GM21390 (cell line): ENCODE data around the gene INPP5A.
"Not testable (repeated sequence)": the region's sequence is repeated elsewhere in the genome, so short reads cannot be mapped to it uniquely, and the experiment has no call there.

ENCODE experiments used
- ATAC-seq: cut with Tn5 transposase; IDR thresholded peaks from one replicate; pipeline ENCODE4 v1.9.1; 2021; ENCODE audit not compliant: unreplicated experiment

The INPP5A gene, protein sequence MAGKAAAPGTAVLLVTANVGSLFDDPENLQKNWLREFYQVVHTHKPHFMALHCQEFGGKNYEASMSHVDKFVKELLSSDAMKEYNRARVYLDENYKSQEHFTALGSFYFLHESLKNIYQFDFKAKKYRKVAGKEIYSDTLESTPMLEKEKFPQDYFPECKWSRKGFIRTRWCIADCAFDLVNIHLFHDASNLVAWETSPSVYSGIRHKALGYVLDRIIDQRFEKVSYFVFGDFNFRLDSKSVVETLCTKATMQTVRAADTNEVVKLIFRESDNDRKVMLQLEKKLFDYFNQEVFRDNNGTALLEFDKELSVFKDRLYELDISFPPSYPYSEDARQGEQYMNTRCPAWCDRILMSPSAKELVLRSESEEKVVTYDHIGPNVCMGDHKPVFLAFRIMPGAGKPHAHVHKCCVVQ

DNA sequence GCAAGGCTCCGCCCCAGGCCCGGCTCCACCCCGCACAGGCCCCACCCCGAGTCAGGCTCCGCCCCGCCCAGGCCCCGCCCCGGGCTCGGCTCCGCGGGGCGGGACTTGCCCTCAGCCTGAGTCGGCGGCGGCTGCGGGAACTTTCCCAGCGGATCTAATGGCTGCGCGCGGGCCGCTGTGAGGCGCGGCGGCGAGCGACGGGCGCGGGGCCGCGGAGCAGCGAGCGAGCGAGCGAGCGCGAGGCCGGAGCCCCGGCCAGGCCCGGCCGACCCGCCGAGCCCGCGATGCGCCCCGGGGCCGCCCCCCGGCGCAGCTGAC lies at the start of gene INPP5A:
Gene INPP5A (plus strand): TSS at position 104 of the 318 bp plus-strand sequence. CDS start 310 bp downstream, outside the sequence.
- peak; percentile 68 for ATAC-seq

DNA sequence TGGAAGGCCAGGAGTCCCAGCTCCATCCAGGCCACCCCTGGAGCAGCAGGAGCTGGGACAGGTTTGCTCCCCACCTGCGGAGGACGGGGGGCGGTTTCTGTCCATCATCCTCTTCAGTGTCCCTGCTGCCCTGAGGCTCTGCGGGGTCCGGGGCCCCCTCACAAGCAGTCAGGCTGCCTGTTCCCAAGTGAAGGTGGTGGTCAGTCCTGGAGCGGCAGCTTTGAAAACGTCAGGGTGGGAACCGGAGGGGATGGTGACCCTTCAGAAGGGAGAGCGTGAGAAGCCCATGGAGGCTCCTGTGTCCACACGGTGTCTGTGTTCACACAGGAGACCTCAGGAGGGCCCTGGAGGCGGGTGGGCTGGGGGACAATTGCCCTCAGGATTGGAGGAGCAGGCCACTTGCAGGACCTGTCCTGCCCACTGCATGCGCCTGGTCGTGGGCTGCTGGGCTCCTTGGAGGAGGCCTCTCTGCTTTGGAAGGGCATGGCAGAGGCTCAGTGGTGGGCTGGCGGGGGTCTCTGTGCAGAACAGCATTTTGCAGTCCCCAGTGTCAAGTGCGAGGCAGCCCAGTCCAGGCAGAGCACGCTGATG lies 49.3 kb upstream of the INPP5A start:
- no peak for ATAC-seq

DNA sequence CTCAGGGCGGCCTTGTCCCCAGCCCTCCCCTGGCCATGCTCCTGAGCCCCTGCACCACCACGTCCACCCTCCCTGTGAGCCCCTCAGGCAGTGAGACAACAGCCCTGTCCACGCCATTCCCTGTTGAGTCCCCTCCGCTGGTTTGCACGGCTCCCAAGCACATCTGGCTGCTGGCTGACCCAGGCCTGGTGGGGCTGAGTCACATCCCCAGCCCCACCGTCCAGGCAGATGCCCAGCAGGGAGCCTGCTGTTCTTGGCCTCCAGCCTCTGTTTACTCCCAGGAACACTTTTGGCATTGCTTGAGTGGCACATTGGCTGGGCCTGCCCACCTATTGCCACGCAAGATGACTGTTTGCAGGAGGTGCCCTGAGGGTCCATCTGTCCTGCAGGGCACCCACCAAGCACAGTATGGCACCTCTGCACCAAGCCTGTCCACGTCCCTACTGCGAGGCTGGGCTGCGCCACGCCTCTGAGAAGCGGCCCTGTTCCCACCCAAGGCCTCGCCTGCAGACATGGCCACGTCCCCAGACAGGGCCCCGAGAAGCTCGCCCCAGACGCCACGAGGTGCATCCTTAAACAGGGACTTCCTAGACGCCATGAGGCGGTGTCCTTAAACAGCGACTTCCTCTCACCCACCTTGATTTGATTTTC lies 48.4 kb upstream of the INPP5A start:
- ATAC-seq, result no peak

DNA sequence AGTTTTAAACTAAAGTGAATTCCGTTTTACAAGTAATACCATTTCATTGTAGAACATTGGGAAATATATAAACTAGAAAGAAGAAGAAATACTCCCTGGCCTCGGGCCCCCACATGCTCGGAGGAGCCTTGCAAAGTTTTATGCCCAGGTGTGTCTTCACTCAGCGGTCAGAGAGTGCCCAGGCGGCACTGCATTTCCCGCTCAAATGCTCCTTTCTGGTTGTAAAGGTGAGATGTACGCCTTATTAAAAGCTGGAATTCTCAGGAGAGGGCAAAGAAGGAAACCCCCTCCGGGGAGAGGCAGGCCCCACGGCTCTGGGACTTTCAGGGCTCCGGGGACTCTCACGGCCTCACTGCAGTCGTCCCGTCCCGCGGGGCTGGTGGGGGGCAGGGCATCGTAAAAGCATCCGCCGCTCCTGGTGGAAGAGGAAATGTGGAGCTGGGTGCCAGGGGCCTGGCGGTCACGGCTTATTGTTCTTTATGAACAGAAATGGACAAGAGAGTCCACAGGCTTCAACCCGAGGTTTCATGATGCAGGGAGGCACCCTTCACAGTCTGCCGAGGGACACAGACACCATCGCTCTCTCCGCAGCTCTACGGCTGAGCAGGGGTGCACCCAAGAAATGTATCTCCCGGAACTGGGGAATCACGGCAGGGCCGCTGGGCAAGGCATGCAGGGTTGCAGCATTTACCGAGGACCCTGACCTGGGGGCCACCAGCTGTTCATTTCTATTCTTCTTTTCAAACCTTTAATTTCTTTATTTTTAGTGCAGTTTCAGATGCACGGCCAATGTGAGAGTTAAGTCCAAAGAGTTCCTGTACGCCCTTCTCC lies 47.7 kb upstream of the INPP5A start:
- ATAC-seq, result no peak

DNA sequence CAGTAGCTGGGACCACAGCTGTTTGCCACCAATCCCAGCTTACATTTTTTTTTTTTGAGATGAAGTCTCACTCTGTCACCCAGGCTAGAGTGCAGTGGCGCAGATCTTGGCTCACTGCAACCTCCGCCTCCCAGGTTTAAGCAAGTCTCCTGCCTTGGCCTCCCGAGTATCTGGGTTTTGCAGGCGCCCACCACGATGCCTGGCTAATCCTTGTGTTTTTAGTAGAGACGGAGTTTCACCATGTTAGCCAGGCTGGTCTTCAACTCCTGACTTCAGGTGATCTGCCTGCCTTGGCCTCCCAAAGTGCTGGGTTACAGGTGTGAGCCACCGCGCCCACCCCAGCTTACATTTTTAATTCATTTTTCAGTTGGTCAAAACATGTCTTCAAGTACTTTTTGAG lies 46.1 kb upstream of the INPP5A start:
- not testable (repeated sequence) for ATAC-seq

DNA sequence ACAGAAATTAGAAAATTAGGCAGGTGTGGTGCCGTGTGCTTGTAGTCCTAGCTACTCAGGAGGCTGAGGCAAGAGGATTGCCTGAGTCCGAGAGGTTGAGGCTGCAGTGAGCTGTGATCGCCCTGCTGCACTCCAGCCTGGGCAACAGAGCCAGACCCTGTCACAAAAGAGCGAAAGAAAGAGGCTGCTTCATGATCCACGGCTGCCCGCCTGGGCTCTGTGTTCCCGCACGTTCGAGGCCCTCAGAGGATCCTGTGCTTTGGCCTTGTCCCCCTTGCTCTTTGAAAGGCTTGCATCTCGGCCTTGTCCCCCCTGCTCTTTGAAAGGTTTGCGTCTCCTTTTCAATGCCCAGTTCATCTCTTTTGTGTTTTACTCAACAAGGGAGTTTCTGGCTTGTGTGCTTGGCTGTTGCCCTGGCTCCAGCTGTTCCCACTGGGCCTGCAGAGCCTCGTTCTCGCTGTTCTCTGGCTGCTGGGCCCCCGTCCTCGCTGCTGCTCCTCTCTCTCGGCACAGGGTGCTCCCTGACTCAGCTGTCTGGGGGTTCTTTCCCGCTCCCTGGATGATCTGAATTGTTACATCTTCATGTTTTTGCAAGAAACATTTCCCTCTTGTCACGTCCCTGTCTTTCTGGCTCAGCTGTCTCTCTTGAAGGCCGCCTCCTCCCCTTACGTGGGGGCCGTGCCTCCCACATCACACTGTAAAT lies 45.1 kb upstream of the INPP5A start:
- no peak for ATAC-seq

DNA sequence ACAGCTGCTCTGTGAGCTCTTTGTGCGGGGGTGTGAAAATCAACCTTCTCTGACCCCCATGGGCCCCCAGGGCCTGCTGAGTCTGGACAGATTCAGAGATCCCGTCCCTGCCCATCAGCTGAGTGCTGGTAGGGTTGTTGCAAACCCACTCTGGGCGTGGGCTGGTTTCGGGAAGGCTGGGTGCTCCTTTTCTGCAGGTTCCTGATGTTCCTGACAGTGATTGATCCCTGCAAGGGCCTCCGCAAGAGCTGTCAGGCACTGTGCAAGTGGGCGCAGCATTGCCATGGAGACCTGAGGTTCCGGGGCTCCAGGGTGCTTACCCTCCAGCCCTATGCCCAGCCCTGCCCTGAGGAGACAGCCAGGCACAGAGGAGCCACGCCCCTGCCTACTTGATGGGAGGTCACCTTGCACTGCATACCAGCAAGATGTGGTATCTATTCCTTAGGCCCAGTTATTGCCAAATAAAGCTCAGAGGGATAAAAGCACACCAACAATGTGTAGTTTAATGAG lies 44.3 kb upstream of the INPP5A start:
- no peak for ATAC-seq

DNA sequence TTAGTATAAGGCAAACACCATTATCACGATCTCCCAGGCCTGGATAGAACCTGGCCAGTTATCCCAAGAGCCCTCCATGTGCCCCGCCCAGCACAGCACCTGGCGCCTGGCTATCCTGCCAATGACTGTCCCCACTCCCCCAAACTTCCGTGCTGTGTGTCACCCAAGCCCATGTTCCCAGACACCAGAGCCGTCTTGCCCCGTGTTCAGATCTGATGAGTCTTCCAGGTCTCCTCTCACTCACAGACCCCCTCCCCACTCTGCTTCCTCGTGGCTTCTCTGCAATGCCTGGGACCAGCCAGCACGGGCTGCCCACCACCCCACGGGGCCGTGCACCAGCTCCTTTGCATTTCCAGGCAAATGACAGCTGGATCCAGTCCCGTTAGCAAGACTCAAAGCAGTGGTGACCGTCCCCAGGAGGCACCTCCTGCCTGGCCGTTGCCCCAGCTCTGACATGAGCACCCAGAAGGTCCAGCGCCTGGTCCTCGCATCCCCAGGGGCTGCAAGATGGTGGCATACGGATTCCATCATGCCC lies 43.8 kb upstream of the INPP5A start:
- no peak for ATAC-seq

DNA sequence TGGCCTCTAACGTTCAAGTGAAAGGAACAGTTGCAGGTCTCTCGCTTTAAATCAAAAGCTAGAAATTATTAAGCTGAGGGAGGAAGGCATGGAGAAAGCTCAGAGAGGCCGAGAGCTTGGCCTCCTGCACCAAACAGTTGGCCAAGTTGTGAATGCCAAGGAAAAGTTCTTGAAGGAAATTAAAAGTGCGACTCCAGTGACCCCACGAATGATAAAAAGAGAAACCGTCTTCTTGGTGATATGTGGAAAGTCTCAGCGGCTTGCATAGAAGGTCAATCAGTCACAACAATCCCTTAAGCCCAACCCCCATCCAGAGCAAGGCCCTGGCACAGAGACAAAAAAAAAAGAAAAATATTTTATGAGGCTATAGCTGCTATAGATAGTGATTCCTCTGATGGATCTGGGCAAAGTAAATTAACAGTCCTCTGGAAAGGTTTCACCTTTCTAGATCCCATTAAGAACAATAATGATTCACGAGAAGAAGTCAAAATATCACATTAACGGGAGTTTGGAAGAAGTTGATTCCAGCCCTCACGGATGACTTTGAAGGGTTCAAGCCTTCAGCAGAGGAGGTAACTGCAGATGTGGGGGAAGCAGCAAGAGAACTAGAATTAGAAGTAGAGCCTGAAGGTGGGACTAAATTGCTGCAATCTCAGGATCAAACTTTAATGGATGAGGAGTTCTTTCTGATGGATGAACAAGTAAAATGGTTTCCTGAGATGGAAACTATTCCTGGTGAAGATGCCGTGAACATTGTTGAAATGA lies 42.5 kb upstream of the INPP5A start:
- no peak for ATAC-seq

DNA sequence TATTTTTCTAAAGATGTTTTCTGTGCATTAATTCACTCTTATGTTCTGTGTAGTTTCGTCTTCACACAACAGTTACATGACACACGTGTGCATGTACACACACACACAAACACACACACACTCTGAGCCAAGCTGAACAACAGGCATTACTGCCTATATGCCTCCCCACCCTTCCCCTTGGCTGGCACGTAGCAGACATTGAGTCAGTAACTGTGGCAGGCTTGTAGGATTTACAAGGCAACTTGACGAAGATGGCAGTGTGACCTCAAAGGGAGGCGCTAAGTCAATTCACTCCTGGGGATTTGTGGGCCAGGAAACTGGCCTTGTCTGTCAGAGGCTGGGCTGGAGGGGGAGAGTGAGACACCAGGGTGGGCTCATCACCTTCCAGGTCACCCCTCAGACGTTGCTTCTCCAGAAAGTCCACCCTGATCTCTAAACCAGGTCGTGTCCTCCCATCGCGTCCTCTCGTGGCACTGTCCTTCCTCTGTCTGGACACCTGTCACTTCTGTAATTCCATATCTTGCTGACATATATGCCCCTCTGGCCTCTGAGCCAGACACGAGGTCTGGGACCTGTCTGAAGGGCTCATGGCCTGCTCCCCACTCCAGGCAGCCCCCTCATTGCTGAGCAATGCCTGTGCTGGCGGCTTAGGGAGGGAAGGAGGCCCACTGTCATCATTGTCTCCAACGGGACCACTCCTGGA lies 41.1 kb upstream of the INPP5A start:
- ATAC-seq, result no peak

DNA sequence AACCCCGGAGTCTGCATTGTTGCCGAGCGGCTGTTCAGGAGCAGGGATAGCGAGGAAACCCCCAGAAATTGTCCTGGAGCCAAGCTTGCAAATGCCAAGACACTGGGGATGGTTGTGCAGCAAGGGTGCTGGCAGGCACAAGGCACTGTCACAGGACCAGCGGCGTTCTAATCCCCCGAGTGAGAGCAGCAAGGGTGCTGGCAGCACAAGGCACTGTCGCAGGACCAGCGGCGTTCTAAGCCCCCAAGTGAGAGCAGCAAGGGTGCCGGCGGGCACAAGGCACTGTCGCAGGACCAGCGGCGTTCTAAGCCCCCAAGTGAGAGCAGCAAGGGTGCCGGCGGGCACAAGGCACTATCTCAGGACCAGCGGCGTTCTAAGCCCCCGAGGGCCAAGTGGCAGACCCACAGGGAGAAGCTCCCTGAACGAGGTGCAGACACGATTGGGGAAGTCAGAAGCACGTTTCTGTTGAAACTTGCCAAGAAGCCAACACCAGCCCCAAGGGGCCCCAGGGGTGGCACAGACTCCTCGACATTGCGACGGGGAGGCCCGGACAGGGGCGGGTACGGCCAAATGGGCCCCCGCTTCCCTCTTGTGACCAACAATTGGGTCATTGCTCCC lies 40.4 kb upstream of the INPP5A start:
- no peak for ATAC-seq

DNA sequence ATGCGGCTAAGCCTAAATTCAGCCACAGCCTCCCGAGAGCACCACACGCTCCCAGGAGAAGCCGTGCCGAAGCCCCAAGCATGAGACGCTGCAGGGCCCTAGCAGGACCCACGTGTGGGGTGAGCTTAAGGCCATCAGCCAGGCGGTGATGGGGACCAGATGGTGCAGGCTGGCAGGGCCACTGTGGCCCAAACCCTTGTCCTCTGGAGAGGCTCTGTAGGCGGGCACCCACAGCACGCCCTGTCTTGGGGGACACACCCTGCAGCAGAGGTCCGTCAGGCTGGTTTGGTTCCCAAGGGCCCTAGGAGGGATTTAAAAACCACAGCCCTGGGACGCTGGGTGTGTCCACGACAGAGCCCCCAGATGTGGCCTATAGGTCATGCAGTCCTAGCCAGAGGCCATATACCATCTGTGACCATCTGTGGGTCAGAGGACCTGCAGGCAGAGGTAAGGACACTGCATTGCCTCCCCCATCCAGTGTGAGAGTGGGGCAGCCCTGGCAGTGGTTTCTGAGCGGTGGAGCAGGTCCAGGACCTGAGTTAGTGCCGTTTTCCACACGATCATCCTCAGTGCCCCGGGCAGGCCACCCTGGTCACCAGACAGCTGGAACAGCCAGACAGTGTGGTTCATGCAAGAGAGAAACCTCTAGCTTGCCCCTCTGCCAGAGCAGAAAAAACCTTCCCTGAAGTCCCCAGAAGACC lies 39.6 kb upstream of the INPP5A start:
- ATAC-seq, result no peak

DNA sequence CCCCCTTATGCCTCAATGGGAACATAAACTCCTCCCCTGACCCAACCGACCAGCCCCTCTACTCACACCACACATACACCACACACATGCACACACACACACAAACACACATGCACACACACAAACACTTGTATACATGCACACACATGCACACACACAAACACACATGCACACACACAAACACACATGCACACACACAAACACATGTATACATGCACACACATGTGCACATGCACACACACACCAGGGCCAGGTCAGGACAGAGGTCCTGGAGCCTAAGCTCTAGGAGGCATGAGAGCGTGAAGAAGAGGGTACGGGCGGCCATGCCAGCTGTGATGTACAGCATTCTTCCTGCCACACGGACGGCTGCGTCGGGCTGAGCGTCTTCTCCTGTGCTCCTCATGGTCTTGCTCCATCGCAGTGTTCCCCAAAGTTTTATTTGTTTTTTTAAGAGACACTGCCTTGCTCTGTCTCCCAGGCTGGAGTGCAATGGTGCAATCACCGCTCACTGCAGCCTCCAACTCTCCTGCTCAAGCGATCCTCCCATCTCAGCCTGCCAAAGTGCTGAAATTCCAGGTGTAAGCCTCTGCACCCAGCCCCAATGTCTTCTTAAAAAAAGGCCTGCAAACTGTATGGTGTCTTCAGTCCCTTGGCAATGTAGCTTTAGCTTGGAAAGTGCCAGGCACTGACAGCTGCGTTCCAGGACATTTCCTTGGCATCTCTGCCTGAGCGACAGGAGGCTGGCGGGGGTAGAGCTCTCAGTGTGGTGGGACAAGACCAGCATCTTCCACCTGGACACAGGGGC lies 38.8 kb upstream of the INPP5A start:
- no peak for ATAC-seq

DNA sequence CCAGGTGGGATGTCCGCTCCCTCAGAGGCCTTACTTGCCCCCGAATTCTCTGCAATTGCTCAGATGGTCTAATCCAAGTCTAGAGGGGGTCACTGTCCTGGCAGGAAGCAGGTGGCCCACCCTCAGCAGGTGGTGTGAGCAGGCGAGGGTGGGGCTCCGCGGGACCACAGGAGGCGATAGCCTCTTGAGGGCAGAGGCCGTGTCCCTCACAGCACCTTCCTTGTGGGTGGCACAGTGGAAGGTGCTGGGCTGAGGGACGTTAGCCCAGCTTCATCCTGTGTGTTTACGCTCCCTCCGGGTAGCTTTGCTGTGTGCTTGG lies 38.3 kb upstream of the INPP5A start:
- no peak for ATAC-seq

DNA sequence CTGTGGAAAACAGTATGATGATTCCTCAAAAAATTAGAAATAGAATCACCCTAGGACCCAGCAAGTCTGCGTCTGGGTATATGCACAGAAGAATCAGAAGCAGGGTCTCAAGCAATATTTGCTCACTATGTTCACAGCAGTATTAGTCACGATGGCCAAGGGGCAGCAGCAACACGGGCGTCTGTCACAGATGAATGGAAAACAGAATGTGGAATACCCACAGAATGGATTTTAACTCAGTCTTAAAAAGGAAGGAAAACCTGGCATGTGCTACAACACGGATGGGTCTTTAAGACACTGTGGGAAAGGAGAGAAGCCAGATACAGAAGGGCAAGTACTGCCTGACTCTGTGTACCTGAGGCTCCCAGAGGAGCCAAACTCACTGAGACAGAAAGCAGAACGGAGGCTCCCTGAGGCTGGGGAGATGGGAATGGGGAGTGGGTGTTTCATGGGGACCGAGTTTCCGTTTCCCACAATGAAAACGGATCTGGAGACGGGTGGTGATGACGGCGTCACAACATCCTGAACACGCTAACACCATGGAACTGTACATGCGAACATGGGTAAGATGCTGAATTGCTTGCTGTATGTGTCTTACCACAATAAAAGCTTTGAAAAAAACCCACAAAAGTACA lies 36.7 kb upstream of the INPP5A start:
- no peak for ATAC-seq

DNA sequence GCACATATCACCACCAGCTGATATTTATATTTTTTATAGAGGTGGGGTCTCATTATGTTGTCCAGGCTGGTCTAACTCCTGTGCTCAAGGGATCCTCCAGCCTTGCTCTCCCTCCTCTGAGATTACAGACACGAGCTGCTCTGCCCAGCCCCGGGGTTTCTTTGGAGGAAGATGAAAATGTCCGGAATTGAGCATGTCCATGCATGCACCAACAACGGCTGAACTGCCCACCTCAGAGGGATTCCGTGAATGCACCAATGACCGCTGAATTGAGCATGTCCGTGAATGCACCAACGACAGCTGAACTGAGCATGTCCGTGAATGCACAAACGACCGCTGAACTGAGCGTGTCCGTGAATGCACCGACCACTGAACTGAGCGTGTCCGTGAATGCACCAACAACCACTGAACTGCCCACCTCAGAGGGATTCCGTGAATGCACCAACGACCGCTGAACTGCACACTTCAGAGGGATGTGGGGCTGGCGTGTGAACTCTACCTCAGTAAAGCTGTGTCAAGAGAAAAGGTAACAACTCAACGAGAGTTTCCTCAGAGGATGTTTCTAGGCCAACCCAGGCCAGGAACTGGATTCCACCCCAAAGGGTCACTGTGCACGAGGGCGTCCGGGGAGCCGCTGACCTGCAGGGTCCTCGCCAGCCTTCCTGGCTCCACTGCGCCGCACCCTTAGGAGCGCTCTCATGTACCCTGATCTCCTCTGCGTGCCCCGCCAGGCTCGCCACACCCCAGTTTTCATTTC lies 34.9 kb upstream of the INPP5A start:
- ATAC-seq, result no peak
